Caco-2 (cell line): Measurements from ENCODE around the gene CARD14. TPM values are rescaled to one million over a fixed set of nuclear protein-coding genes. Genes with fewer than 3 reads are reported as not detected.

Experiments used
- BruUV-seq: library from RNA; stranded (reverse); fragments of 400-500 nt; replicated peaks from 2 replicates; lab custom pipeline; 2021; lab: Mats Ljungman, UMichigan
- CTCF ChIA-PET: fragments of 300-600 bp; sonication (Branson Sonifier 250); formaldehyde crosslinking; loops from one replicate; lab custom pipeline; 2022; ENCODE audit warnings: antibody characterized with exemption; lab: Charles Lee
- POLR2A ChIA-PET: fragments of 300-600 bp; sonication (Branson Sonifier 250); formaldehyde crosslinking; loops from one replicate; lab custom pipeline; 2022; ENCODE audit warnings: antibody characterized with exemption; lab: Charles Lee
- DNase-seq, 2 experiments: peaks; one replicate each; pipeline versions ENCODE4 v3.0.0 to v3.0.0-alpha.2; 2020 to 2022
- H3K27me3 ChIP-seq: replicated peaks from 2 replicates; pipeline ENCODE4 v1.6.0; 2011; ENCODE audit warnings: low read length; ENCODE audit not compliant: control insufficient read depth, insufficient read depth
- H3K36me3 ChIP-seq: 2 replicates; pipeline ENCODE4 v1.5.1; 2011; ENCODE audit warnings: low read length; ENCODE audit not compliant: control insufficient read depth, insufficient read depth
- H3K4me1 ChIP-seq: fragments of 250-450 bp; sonication (Bioruptor Pico); 2 replicates; pipeline ENCODE4 v1.5.1; 2020; ENCODE audit warnings: mild to moderate bottlenecking
- H3K4me3 ChIP-seq: 2 replicates; pipeline ENCODE4 v1.5.1; 2011; ENCODE audit warnings: low read depth, mild to moderate bottlenecking, control low read depth, low read length
- H3K9me3 ChIP-seq: fragments of 250-450 bp; sonication (Bioruptor Pico); 2 replicates; pipeline ENCODE4 v1.5.1; 2020; ENCODE audit warnings: mild to moderate bottlenecking, moderate library complexity
- H3K27ac Mint-ChIP-seq: one replicate; pipeline ENCODE4 v1.8.0; 2022; ENCODE audit warnings: mixed read lengths; ENCODE audit not compliant: unreplicated experiment
- H3K27me3 Mint-ChIP-seq: one replicate; pipeline ENCODE4 v1.8.0; 2022; ENCODE audit warnings: mixed read lengths; ENCODE audit not compliant: insufficient read depth, unreplicated experiment
- H3K36me3 Mint-ChIP-seq: one replicate; pipeline ENCODE4 v1.8.0; 2022; ENCODE audit warnings: mild to moderate bottlenecking, mixed read lengths; ENCODE audit not compliant: insufficient read depth, unreplicated experiment
- H3K4me1 Mint-ChIP-seq: one replicate; pipeline ENCODE4 v1.8.0; 2022; ENCODE audit warnings: low read depth, mixed read lengths; ENCODE audit not compliant: unreplicated experiment
- H3K4me3 Mint-ChIP-seq: one replicate; pipeline ENCODE4 v1.8.0; 2022; ENCODE audit warnings: mild to moderate bottlenecking, moderate library complexity, mixed read lengths; ENCODE audit not compliant: unreplicated experiment
- H3K9me3 Mint-ChIP-seq: one replicate; pipeline ENCODE4 v1.8.0; 2022; ENCODE audit warnings: mixed read lengths; ENCODE audit not compliant: unreplicated experiment
- CTCF ChIP-seq, 2 experiments: fragments of 200-600 bp in 1 of 2; IDR thresholded peaks; 1 replicate in 1 of 2; 2 replicates in 1 of 2; pipeline versions ENCODE4 v1.5.1 to v1.8.0; 2011 to 2022; ENCODE audit warnings: antibody characterized with exemption in 1 of 2, control low read depth in 1 of 2, inconsistent platforms in 1 of 2, low read depth in 1 of 2, low read length in 1 of 2, mild to moderate bottlenecking in 1 of 2, moderate library complexity in 1 of 2; ENCODE audit not compliant: insufficient read depth in 1 of 2, severe bottlenecking in 1 of 2, unreplicated experiment in 1 of 2
- intact Hi-C: fragments of 100-400 bp; cut with micrococcal nuclease; formaldehyde crosslinking; loops from one replicate; pipeline ENCODE4 v1.10.0; 2022; ENCODE audit not compliant: unreplicated experiment
- total RNA-seq: library from RNA; stranded (reverse); gene quantifications from 2 replicates; pipeline ENCODE4 v1.2.3, GENCODE V29; 2022

Gene CARD14
- total RNA-seq, 1 experiment from 2014 or later, result 1.3 TPM

- Mint-ChIP-seq H3K9me3 (peaks cover 13% of the 10 kb centered on the region), H3K36me3 (peaks cover 32% of the 10 kb centered on the region), H3K4me1 (peaks cover 8% of the 10 kb centered on the region), H3K4me3 (no peak overlapping the region), H3K27ac (no peak overlapping the region), H3K27me3 (no peaks in the 10 kb centered on the region)
- intact Hi-C loops, result no loop called here
- BruUV-seq, result no TSS peak
- no peak for DNase-seq
- CTCF ChIA-PET, result no interaction called here
- no peak overlapping the region for H3K4me3 ChIP-seq
- H3K36me3 ChIP-seq, result no peaks in the 10 kb centered on the region
- POLR2A ChIA-PET, result no interaction called here
- peaks cover 21% of the 10 kb centered on the region for H3K9me3 ChIP-seq
- H3K27me3 ChIP-seq, result no peaks in the 10 kb centered on the region
- TF ChIP-seq CTCF (IDR thresholded peaks at IDR 0.05; ENCODE audit: insufficient read depth in 1 of 2, low read depth in 1 of 2, low read length in 1 of 2, severe bottlenecking in 1 of 2, unreplicated experiment in 1 of 2), result no peak
- H3K4me1 ChIP-seq, result no peaks in the 10 kb centered on the region; the same call in 1 of the 2 replicates
Measured at GRCh38 chr17:80228477-80228876, 58.6 kb downstream of the CARD14 start.

GRCh38 chr17:80229011-80229410, 59.2 kb downstream of the CARD14 start:
- CTCF ChIA-PET, result no interaction called here
- POLR2A ChIA-PET, result no interaction called here
- Mint-ChIP-seq H3K4me3 (no peak overlapping the region), H3K36me3 (peaks cover 34% of the 10 kb centered on the region), H3K27ac (no peak overlapping the region), H3K9me3 (peaks cover 13% of the 10 kb centered on the region), H3K4me1 (peaks cover 5% of the 10 kb centered on the region), H3K27me3 (no peaks in the 10 kb centered on the region)
- TF ChIP-seq CTCF (IDR thresholded peaks at IDR 0.05; ENCODE audit: insufficient read depth in 1 of 2, low read depth in 1 of 2, low read length in 1 of 2, severe bottlenecking in 1 of 2, unreplicated experiment in 1 of 2), result no peak
- no peak overlapping the region for H3K4me3 ChIP-seq
- no peaks in the 10 kb centered on the region; the same call in 1 of the 2 replicates for H3K4me1 ChIP-seq
- no TSS peak for BruUV-seq
- H3K36me3 ChIP-seq, result no peaks in the 10 kb centered on the region
- no peaks in the 10 kb centered on the region for H3K27me3 ChIP-seq
- intact Hi-C loops, result no loop called here
- DNase-seq, result no peak
- H3K9me3 ChIP-seq, result peaks cover 23% of the 10 kb centered on the region

- H3K4me1 ChIP-seq, result no peaks in the 10 kb centered on the region
- no peaks in the 10 kb centered on the region for H3K36me3 ChIP-seq
- H3K36me3 Mint-ChIP-seq, result peaks cover 53% of the 10 kb centered on the region
- no peak for TF ChIP-seq CTCF (IDR thresholded peaks at IDR 0.05; ENCODE audit: insufficient read depth in 1 of 2, low read depth in 1 of 2, low read length in 1 of 2, severe bottlenecking in 1 of 2, unreplicated experiment in 1 of 2)
- H3K9me3 ChIP-seq, result peaks cover 26% of the 10 kb centered on the region
- no peak overlapping the region for H3K4me3 ChIP-seq
- no peak overlapping the region for H3K4me3 Mint-ChIP-seq
- H3K27me3 Mint-ChIP-seq, result no peaks in the 10 kb centered on the region
- no peaks in the 10 kb centered on the region for H3K27me3 ChIP-seq
- peaks cover 13% of the 10 kb centered on the region for H3K9me3 Mint-ChIP-seq
- intact Hi-C loops, result no loop called here
- DNase-seq, result no peak
- H3K27ac Mint-ChIP-seq, result no peak overlapping the region
- CTCF ChIA-PET, result no interaction called here
- no TSS peak for BruUV-seq
- POLR2A ChIA-PET, result no interaction called here
- no peaks in the 10 kb centered on the region for H3K4me1 Mint-ChIP-seq
Measured at GRCh38 chr17:80232438-80232837, 62.6 kb downstream of the CARD14 start.
